OCI-LY3 (cell line): ENCODE measurements around the gene HAPSTR1.

Experiments used
- H2AFZ ChIP-seq: fragments of 200-600, 300-600 bp; shearing (Covaris generic); 2 replicates; pipeline ENCODE4 v1.6.0; 2014; ENCODE audit warnings: antibody characterized with exemption, low read depth, low read length
- H3K27ac ChIP-seq: fragments of 200-600, 300-600 bp; sonication (generic); 2 replicates; pipeline ENCODE4 v1.5.1; 2014; ENCODE audit warnings: mild to moderate bottlenecking, low read length, moderate library complexity, mixed read lengths
- H3K27me3 ChIP-seq: fragments of 200-600, 300-600 bp; sonication (generic); 2 replicates; pipeline ENCODE4 v1.6.1; 2014; ENCODE audit warnings: low read depth, low read length, mixed read lengths
- H3K36me3 ChIP-seq: fragments of 200-600, 300-600 bp; sonication (generic); replicated peaks from 2 replicates; pipeline ENCODE3; 2014; ENCODE audit warnings: low read depth, low read length, mixed read lengths
- H3K4me1 ChIP-seq: fragments of 300-600, 200-600 bp; sonication (generic); 2 replicates; pipeline ENCODE4 v1.6.1; 2014; ENCODE audit warnings: low read length, mixed read lengths
- H3K4me2 ChIP-seq: fragments of 200-600, 300-600 bp; sonication (generic); 2 replicates; pipeline ENCODE4 v1.6.1; 2014; ENCODE audit warnings: low read length, mixed read lengths
- H3K4me3 ChIP-seq: fragments of 300-600, 200-600 bp; sonication (generic); 2 replicates; pipeline ENCODE4 v1.5.1; 2014; ENCODE audit warnings: antibody characterized with exemption, mild to moderate bottlenecking, low read length, moderate library complexity
- H3K79me2 ChIP-seq: fragments of 300-600, 200-600 bp; shearing (Covaris generic); 2 replicates; pipeline ENCODE4 v1.6.1; 2014; ENCODE audit warnings: mild to moderate bottlenecking, low read length, mixed read lengths
- H3K9ac ChIP-seq: fragments of 300-600, 200-600 bp; shearing (Covaris generic); 2 replicates; pipeline ENCODE4 v1.6.0; 2014; ENCODE audit warnings: mild to moderate bottlenecking, low read length, moderate library complexity
- H3K9me3 ChIP-seq: fragments of 200-600, 300-600 bp; shearing (Covaris generic); 2 replicates; pipeline ENCODE4 v1.6.1; 2014; ENCODE audit warnings: low read length, mixed read lengths; ENCODE audit not compliant: insufficient read depth
- H4K20me1 ChIP-seq: fragments of 200-600, 300-600 bp; sonication (generic); 2 replicates; pipeline ENCODE4 v1.6.1; 2016; ENCODE audit warnings: low read length, mixed read lengths; ENCODE audit not compliant: insufficient read depth
- EZH2phosphoT487 ChIP-seq: fragments of 200-600 bp; shearing (Covaris generic); IDR thresholded peaks from 2 replicates; pipeline ENCODE4 v1.6.1; 2018; ENCODE audit warnings: antibody characterized with exemption, mixed run types, low read depth
- TF ChIP-seq, protein P1 (sequence below): fragments of 200-600, 300-600 bp; sonication (generic); IDR thresholded peaks from 2 replicates; pipeline ENCODE4 v1.5.1; 2014; ENCODE audit warnings: antibody characterized with exemption, low read length, low read depth

The HAPSTR1 gene

DNA sequence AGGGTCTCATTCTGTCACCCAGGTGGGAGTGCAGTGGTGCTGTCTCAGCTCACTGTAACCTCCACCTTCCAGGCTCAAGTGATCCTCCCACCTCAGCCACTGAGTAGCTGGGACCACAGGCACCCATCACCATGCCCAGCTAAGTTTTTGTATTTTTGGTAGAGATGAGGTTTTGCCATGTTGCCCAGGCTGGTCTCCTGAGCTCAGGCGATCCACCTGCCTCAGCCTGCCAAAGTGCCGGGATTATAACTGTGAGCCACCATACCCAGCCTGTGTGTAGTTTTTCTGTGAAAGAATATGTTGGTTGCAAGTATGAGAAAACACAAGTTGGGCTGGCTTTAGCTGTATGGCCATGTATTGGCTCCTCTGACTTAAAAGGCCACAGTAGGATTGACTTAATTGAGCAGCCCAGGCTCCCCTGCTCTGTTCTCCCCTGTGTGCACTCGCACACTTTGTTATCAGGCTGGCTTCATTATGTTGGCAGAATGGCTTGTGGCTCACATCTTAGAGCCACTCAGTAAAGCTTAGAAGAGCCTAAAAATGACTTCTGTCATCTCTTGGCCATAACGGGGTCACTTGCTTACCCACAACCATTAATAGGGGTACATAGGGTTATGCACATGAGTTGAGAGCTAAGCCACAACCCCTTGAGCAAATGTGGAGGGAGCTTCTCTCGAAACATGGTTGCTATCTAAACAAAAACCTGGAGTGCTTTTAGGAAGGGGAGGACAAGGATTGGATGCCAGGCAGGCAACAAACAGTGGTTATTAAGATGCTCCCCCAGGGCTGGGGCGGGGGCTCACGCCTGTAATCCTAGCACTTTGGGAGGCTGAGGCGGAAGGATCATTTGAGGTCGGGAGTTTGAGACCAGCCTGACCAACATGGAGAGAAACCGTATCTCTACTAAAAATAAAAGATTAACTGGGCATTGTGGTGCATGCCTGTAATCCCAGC is 6.1 kb downstream of the HAPSTR1 start:
- Histone ChIP-seq H3K4me2 (no peak overlapping the region), H3K79me2 (peaks cover 100% of the 10 kb centered on the region), H3K9me3 (no peaks in the 10 kb centered on the region), H3K4me1 (peaks cover 42% of the 10 kb centered on the region), H3K27ac (no peak overlapping the region), H4K20me1 (peaks cover 100% of the 10 kb centered on the region), H3K4me3 (no peak overlapping the region), H3K27me3 (no peaks in the 10 kb centered on the region), H2AFZ (no peak overlapping the region), H3K36me3 (peaks cover 73% of the 10 kb centered on the region), H3K9ac (no peak overlapping the region)
- TF ChIP-seq EZH2phosphoT487 = no peak
- TF ChIP-seq, protein P1, sequence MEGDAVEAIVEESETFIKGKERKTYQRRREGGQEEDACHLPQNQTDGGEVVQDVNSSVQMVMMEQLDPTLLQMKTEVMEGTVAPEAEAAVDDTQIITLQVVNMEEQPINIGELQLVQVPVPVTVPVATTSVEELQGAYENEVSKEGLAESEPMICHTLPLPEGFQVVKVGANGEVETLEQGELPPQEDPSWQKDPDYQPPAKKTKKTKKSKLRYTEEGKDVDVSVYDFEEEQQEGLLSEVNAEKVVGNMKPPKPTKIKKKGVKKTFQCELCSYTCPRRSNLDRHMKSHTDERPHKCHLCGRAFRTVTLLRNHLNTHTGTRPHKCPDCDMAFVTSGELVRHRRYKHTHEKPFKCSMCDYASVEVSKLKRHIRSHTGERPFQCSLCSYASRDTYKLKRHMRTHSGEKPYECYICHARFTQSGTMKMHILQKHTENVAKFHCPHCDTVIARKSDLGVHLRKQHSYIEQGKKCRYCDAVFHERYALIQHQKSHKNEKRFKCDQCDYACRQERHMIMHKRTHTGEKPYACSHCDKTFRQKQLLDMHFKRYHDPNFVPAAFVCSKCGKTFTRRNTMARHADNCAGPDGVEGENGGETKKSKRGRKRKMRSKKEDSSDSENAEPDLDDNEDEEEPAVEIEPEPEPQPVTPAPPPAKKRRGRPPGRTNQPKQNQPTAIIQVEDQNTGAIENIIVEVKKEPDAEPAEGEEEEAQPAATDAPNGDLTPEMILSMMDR = no peak

DNA sequence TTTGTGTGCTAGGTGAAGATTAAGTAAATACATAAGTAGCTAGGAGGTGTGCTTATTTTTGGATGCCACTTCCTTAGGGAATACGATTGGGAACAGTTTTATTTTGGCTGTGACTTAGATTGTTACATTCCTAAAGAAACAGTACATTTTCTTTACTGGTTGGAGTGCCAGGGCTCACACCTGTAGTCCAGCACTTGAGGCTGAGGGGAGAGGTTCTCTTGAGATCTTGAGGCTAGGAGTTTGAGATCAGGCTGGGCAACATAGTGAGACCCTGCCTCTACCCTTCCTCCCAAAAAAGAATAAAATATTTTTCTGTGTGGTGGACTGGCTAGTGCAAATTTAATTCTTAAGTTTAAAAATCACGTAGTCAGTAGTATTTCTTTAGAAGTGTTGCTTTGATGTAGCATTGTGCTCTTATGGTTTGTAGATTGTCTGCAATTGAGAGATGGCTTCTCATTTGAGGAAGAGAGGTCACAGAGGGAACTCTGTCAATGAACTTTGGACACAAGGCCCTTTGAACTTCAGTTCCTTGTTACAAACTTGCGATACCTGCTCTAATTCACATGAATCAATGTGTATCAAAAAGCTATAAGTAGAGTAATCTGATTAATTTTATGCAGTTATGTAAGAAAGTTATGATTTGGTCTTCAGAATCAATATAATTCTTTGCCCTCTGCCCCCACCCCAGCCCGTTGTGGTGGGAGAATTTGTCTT is 7.1 kb downstream of the HAPSTR1 start:
- no peaks in the 10 kb centered on the region for H3K27me3 ChIP-seq
- no peak for TF ChIP-seq EZH2phosphoT487
- TF ChIP-seq, protein P1 = no peak
- H3K79me2 ChIP-seq = peaks cover 100% of the 10 kb centered on the region
- H4K20me1 ChIP-seq = peaks cover 100% of the 10 kb centered on the region
- peaks cover 74% of the 10 kb centered on the region for H3K36me3 ChIP-seq
- no peak overlapping the region for H2AFZ ChIP-seq
- no peak overlapping the region for H3K9ac ChIP-seq
- no peak overlapping the region for H3K27ac ChIP-seq
- H3K4me1 ChIP-seq = peaks cover 38% of the 10 kb centered on the region
- no peak overlapping the region for H3K4me3 ChIP-seq
- no peaks in the 10 kb centered on the region for H3K9me3 ChIP-seq
- H3K4me2 ChIP-seq = peak overlapping the region; percentile 10; the same call in 1 of the 2 replicates

DNA sequence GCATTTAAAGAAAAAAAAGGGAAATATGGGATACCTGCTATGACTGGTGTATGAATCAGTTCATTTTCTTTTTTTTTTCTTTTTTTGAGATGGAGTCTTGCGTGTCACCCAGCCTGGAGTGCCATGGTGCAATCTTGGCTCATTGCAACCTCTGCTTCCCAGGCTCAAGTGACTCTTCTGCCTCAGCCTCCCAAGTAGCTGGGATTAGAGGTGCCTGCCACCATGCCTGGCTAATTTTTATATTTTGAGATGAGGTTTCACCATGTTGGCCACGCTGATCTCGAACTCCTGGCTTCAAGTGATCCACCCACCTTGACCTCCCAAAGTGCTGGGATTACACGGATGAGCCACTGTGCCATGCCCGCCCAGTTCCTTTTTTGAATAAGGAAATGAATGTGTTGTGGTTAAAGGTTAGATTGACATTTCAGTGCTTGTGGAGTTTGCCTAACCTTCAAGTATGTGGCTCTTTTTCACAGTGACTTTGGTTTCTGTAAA is 7.7 kb downstream of the HAPSTR1 start:
- Histone ChIP-seq H3K9ac (no peak overlapping the region), H3K79me2 (peaks cover 100% of the 10 kb centered on the region), H3K27me3 (no peaks in the 10 kb centered on the region), H3K4me3 (no peak overlapping the region), H3K4me1 (peaks cover 32% of the 10 kb centered on the region), H4K20me1 (peaks cover 100% of the 10 kb centered on the region), H3K4me2 (peak overlapping the region; percentile 10), H2AFZ (no peak overlapping the region), H3K27ac (no peak overlapping the region), H3K9me3 (no peaks in the 10 kb centered on the region), H3K36me3 (peaks cover 73% of the 10 kb centered on the region)
- no peak for TF ChIP-seq EZH2phosphoT487
- TF ChIP-seq, protein P1 = no peak

DNA sequence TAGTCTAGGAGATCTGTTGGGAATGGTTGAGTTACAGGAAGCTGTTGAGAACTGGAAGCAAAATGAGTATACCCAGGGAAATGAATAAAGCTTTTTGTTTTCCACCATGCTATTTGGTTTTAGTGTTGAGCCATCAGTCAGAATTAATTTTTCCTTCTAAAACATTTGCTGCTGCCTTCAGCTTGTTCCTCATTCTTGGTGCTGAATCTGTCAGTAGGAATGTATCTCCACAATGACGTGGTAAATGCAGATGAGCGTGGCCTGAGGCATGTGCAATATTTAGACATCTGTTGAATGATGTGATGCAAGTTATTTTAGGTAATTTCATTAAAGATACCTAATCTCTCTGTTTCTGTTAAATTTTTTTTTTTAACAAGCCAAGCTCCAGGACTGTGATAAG is 10.9 kb downstream of the HAPSTR1 start:
- H3K27ac ChIP-seq = no peak overlapping the region
- H3K27me3 ChIP-seq = no peaks in the 10 kb centered on the region
- H4K20me1 ChIP-seq = peaks cover 99% of the 10 kb centered on the region
- no peak for TF ChIP-seq EZH2phosphoT487
- TF ChIP-seq, protein P1 = no peak
- peaks cover 100% of the 10 kb centered on the region for H3K79me2 ChIP-seq
- H3K4me1 ChIP-seq = peaks cover 22% of the 10 kb centered on the region
- H3K4me3 ChIP-seq = no peak overlapping the region
- H3K4me2 ChIP-seq = no peak overlapping the region
- no peak overlapping the region for H3K9ac ChIP-seq
- H2AFZ ChIP-seq = no peak overlapping the region
- H3K36me3 ChIP-seq = peaks cover 75% of the 10 kb centered on the region
- no peaks in the 10 kb centered on the region for H3K9me3 ChIP-seq
